ELR (cell line): ENCODE measurements around the gene RGS7BP.

Experiments used
- DNase-seq: peaks from one replicate; pipeline ENCODE4 v3.0.0-alpha.2; 2015; ENCODE audit warnings: low read depth

Gene RGS7BP

DNA sequence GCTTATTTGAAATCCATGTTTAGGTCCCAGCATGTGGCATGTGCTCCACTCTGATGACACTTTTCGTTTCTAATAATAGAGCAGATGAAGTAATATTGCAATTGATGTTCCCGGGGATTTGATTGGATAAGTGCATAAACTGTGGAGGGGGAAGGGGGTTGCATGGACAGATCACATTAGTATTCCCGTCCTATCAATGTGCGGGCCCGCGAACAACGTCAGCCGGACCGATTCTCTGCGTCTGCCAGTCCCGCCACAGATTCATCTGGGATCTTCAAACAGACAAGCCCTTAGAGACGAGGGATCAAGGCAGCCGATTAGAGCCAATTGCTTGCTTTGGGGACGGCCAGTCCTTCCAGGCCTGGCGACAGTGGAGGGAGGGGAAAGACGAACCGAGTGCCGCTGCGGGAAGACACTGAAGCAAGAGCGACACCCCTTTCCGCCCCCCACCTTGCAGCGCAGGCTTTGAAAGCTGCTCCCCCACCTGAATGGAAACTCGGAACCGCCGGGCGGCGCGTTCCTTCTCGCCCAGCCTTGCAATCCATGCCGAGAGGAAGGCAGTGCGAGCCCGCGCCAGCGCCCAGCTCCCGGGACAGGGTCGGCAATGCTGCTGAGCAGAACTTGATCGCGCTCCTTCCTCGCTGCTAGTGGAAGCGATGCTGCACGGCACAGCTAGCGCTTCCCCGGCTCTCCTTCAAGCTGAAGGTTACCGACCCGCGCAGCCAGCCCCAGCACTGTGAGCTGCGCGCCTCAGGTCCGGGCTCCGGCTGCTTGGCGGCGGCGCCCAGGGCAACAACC is at the start of gene RGS7BP:
Gene RGS7BP (plus strand): TSS at position 247 of the 798 bp plus-strand sequence. CDS start 610 bp downstream, outside the sequence.
- DNase-seq = peak; percentile 18

DNA sequence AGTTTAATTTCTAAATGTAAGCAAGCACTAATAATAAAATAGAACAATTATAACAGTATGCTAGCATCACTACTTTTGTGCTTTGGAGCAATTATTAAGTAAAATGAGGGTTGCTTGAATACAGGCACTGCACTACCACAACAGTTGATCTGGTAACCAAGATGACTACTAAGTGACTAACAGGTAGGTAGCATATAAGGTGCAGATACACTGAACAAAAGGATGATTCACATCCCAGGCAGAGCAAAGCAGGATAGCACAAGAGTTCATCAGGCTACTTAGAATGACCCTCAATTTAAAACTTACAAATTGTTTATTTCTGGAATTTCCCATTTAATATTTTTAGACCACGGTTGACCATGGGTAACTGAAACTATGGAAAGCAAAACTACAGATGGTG is 48.0 kb upstream of the RGS7BP start:
- peak; percentile 5 for DNase-seq

DNA sequence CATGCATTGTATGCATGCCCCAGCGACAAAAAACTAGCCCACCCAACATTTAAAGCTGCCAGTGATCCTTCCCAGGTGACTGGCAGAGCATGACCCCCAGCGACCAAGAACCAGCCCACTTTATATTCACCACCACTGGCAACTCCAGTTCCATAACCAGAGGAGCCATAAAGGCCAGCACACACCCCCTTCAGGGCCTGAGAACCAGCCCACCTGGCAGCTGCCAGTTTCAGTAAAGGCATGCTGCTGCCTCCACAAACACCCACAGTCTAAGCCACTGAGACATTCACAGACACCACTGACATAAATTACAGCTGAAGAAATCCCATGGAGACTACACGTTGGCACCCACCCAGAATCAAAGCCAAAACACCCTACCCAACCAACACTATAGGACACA is 46.9 kb upstream of the RGS7BP start:
- DNase-seq = no peak

DNA sequence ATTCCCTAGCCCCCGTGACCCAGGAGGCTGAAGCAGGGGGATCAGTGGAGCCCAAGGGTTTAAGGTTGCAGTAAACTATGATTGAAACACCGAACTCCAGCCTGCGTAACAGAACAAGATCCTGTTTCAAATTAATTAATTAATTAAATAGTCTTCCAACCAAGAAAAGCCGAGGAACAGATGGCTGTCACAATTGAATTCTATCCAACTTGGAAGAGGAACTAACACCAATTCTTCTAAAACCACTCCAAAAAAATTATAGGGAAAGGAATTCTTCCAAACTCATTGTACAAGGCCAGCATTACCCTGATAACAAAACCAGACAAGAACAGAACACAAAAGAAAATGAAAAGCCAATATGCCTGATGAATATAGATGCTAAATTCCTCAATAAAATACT is 43.4 kb upstream of the RGS7BP start:
- DNase-seq = no peak

DNA sequence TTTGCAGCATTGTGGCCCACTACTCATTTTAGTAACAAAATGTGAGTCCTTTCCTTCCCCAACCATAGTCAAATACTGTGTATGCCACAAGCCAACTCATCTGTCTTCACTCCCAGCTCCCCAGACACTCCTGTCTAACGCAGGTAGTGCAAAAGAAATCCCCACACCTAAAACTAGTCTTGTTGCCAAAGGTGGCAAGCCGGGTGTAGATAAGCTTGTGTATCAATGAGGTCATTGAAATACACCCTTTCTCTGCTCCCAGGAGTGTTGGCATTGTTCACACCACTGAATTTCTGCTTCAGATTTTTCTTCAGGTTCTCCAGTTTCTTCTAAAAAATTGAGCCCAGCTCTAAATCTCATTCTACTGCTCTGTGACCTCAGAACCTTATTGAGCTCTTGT is 19.7 kb upstream of the RGS7BP start:
- DNase-seq = no peak

DNA sequence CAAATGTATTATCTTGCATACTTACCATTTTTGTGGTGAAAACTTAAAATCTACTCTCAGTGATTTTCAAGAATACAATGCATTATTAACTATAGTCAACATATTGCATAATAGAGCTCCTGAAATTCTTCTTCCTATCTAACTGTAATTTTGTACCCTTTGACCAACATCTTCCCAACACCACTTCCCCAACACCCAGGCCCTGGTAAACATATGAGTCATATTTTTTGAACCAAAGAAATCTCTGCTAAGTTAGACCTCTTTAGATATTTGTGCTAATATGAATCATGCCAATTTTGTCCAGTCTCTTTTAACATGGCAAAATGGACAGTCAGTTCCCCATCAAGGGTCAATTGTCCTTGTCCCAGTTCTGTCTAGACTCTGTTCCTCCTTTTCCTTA is 18.5 kb upstream of the RGS7BP start:
- no peak for DNase-seq

DNA sequence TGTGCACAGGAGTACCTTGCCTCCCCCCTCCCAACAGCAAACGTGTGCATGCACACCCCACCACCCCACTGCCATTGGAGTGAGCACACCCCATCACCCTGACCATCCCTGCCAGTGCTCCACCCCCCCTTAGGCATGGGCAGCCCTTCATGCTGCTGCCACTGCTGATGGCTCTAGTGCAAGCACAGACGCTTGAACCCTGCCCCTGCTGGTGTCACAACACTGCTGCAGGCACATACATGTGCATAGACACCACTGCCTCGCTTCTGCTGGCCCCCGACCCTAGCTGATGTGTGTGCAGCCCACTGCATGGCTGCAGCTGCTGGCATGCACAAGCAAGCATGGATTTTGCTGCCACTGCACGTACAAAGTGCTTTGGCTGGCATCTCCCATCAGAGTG is 16.0 kb upstream of the RGS7BP start:
- DNase-seq = no peak

DNA sequence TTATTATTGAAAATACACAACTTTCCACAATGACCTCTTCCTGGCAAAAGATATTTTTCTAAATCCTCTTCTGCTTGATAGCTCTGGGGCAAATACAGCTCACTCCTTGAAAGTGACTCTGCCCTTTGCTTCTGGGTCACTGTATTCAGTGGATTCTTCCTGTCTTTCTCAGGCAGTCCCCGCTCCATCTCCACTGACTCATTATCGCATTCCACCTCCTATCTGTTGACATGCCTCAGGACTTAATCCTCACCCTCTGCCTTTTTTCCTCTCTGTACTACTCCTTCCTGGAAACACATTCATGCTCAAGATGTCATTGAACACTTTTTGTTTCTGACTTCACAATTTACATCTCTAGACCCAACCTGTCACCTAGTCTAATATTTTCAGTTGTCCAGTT is 8.4 kb upstream of the RGS7BP start:
- peak; percentile 78 for DNase-seq

DNA sequence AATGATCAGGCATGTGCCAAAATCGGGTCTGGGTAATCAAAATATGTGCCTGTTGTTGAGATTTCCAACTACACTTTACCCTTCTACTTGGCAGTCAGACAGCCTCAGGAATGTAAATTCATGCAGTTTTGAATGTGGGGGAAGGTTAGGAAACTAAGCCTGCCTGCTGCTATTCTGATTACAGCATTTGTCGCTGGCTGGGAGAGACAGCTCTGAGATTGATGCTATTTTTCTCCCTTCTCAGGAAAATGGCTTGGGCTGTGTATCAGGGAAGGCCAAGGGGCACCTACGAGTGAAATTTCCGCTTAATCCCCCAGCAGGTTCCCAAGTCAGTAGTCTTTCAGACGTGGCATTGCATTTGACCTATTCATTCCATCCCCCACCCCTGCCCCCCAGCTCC is 3.6 kb upstream of the RGS7BP start:
- no peak for DNase-seq

DNA sequence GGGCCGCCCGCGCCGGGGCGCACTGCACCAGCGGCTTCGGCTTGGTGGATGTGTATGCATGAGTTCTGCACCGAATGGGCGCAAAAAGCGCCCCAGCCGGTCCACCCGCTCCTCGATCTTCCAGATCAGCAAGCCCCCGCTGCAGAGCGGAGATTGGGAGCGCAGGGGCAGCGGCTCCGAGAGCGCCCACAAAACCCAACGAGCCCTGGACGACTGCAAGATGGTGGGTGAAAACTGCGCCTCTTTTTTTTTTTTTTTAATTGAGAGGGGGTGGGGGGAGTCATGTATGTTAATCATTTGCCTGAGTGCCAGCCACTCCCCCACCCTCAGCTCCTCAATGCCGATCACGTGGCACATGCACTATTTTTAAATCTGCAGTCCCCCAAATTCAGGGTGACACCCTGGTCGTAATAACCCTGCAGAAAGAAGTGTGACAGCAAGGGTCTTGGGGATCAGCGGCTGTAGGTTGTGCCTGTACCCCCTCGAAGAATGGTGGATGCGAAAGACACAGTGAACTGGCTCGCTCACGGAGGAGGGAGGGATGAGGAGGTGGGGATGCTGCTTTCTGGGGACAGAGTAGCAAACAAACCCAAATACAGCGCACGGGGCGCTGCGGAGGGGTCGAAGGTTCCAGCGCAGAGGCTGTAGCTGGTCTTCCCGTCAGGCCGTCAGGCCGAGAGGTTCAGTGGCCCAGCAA is 900 bp downstream of the RGS7BP start:
- DNase-seq = no peak

DNA sequence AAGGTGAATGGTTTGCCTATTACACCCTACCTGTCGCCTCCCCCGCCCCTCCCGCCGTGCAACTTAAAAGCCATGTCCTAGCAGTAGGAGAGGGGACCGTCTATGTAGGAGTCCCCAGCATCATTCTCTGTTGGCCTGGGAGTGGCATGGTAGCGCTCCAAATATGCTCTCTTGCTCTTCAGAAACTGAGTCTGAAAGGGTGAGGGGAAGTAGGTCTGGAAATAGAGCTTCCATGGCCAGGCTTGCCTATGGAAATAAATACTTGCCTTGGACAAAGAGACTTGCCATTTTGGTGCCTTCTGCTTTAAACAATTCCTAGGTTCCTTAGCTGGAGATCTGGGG is 1.4 kb downstream of the RGS7BP start:
- DNase-seq = no peak

DNA sequence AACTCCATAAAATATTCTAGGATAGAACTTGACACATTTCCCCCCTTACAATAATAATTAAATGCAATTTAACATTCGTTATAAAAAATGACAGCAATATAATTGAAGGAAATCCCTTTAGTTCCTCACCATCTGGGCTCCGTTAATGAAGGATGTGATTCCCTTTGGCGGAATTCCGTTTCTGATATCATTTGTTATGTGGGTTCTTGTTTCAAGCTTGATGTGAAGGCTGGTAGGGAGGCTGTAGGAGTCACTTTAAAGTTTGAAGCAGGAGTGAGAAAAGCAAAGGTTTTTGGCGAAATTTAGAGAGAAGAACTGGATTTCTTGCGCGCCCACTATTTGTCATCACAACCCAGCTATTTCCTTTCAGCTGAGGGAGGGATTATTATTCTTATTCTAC is 4.0 kb downstream of the RGS7BP start:
- no peak for DNase-seq

DNA sequence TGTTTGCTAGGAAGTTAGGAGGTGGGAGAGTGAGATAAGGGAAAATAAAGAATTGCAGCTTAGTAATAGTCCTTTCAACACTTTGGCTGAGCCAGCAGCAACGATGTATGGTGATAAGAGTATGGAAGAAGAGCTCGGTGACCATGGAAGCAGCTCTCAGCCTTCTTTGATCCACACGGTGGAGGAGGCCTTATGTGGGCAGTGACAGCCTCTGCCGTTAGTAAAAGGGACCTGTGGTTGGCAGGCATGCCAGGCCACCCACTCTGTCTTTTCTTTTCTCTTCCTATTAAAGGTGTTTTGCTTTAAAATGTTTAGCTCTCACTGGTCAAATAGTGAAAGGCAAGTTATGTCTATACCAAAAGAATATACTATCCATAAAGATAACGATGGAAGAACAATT is 7.7 kb downstream of the RGS7BP start:
- no peak for DNase-seq

DNA sequence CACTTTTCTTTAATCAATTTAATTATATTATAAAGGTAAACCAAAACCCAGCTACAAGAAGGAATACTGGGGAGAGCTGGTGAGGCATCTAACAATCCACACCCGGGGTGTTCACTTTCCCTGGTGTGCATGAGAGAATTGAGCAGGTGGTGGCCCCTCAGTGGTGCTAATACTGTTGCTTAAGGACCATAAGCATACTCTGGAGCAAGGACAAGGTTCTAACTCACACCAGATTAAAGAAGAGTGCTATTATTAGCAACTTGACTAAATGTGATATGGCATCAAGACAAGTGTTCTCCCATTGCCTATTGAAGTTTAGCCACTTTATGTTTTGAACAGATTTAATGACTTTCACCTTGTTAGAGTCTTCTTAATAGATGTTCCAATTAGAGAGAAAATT is 8.8 kb downstream of the RGS7BP start:
- DNase-seq = no peak

DNA sequence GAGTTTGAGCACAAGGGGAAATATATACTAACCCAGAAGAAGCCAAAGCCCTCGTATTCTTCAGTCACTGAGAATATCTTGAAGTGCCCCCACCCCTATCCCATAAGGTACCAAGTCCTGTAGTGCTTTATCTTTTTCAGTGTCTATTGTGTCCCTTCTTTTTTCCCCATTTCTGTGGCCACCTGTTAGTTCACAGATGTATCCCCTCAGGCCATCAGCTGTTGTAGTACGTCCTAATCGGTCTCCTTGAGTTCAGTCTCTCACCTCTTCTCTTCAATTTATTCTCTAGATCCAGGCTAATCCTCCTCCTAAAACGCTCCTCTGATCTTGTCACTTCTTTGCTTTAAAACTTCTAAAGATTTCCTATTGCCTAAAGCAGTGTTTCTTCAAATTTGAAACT is 10.4 kb downstream of the RGS7BP start:
- no peak for DNase-seq

DNA sequence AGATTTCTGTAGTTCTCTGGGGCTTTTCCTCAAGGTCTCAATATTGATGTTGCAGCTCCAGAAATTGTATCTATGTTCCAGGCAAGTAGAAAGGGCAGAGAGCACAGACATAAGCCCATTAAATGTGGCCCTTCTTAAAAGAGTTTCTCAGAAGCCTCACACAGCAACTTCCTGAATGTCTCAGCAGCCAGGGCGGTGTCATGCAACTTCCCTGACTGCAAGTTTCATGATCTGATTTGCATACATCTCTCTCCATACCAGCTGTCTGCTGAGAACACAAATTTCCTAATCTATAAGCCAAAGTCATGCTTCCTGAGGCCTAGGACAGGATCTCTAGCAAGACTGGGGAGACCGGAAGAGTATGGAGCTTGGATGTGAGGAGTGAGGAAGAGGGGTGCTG is 13.0 kb downstream of the RGS7BP start:
- no peak for DNase-seq

DNA sequence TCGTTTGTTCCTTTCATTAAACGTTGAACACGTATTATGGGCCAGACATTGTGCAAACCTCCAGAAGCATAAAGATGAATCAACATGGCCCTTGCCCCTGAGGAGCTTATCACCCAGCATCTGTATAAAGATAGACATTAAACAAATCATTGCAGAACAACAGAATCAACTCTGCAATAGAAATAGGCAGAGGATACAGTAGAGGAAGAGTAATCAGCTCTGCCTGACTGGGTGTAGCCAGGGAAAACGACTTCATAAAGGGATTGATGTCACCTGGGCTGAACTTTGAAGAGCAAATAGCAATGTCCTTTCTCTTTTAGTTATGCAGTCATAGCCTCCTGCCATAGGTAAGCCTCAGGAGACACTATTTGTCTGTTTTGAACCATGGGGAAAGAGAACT is 13.4 kb downstream of the RGS7BP start:
- DNase-seq = no peak

DNA sequence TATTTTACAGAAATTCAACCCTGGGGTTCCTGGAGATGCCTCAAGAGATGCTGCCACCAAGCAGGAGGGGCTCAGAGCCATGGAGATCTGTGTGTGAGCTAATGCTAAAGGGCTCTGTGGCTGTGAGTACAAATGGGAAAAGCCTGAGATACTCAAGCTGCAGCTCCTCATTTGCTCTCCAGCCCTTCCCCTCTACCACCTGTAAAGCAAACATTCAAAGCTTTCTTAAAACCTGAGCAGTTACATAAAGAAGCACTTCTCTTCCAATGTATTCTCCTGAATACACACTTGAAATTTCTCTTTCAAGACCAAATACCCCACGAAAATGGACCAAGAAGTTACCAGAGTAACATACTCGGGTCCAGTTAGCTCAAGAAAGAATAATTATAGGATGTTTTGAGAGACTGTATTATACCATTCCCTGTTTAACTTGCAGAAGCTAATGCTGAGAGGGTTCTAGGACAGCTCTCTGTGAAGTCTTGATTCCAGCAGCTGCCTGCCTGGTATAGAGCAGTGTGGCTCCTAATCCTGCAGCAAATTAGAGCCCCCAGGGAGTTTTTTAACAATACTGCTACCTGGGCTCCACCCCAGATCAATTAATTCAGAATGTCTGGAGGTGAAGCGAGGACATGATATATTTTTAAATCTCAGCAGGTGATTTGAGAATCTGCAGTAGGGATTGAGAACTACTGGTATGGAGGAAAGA is 21.1 kb downstream of the RGS7BP start:
- DNase-seq = no peak

DNA sequence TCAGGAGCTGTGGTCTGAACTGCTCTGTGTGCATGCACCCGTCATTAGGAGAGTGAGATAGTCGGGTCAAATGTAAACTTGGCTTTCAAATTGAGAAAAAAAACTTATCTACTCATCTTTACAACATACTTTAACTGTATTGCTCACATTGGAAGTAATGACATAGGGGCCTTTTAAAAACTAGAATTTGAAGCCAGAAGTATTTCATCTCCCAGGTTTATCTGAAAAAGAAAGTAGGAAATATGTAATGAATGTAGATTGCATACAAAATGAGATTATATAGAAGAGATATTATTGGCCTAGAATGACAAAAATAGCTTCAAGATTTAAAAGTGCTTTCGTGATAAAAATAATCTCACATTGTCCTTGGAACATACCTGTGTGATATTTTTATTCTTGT is 24.3 kb downstream of the RGS7BP start:
- DNase-seq = no peak

DNA sequence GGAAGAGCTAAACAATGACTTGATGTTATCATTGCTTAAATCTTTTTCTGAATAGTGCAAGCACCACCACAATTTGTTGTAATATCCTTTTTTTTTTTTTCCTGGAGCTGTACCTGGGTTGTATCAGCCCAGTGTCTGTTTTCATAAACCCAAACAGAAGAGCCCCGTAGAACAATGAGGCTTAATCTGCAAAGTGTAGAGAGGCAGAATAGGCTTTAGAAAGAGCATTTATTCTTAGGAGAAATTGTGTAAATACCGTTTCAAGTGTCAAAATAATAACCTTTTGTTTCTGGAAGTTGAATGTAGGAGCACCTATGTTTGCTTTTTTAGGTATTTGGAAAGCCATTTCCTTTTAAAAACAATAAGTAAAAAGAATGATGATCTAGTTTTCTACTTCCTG is 26.4 kb downstream of the RGS7BP start:
- DNase-seq = no peak

DNA sequence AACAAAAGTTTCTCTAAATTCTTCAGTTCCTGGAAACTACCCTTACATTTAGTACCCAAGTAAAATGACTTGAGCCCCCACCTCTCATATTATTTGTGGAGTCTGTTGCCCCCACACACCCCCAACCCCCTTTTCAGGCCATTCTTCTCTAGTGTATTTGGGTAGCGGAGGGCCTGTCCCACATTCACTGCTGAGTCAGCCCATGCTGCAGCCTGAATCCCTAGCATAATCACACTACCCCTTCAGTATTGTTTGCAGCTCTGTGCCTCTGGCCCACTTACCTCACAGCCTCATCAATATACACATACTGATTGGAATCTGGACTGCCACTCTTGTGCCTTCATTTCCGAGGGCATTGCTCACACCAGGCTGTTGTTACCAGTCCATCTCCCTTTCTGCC is 26.8 kb downstream of the RGS7BP start:
- DNase-seq = no peak

DNA sequence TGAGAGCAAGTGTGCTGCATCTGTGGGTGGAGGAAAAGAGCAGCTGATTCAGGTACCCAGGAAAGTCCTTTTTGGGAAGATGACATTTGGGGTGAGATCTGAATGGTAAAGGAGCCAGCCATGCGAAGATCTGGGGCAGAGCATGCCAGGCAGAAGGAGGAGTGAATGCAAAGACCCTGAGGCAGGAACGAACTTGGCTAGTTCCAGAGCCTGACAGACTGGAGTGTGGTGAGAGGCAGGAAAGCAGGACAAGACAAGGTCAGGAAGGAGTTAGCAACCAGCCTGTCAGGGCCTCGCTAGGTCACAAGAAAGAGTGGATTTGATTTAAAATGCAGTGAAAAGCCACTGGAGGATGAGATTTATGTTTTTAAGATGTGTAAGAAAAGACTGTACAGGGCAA is 28.2 kb downstream of the RGS7BP start:
- no peak for DNase-seq

DNA sequence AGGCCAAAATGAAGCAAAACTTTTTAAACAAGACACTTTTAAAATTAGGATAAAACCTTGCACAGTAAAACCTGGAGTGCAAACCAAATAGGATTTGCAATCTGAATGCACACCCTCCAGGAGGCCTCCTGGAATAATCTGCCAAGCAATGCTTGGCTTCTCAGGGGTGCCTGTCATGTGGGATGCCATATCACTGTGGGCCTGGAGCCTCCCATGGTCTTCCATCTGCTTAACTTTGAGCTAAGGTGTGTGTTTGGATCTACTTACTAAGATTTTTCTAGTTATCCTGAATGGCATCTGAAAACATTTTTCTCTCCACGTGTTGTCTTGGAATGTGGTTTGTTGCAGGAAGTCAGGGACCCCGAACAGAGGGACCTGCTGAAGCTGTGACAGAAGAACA is 52.1 kb downstream of the RGS7BP start:
- no peak for DNase-seq
